ENCODE measurements around the gene ALOX5AP. TPM values are rescaled to one million over a fixed set of nuclear protein-coding genes. Genes with fewer than 3 reads are reported as not detected.

ALOX5AP gene
- total RNA-seq, 1 donor from 2014 or later = not detected

Other genes starting within 250 kb of the ALOX5AP start
- 14.2 and 26.2 TPM in 2 replicates for gene USPL1, start 117.6 kb upstream of the ALOX5AP start, total RNA-seq
- gene MEDAG, start 170.7 kb downstream of the ALOX5AP start, total RNA-seq = 11.6 and 21.6 TPM in 2 replicates
- not detected in 2 replicates for gene TEX26, start 197.1 kb downstream of the ALOX5AP start, total RNA-seq

Data from pulmonary artery endothelial cell (primary cell).